ENCODE results near the gene EDA.

DNA sequence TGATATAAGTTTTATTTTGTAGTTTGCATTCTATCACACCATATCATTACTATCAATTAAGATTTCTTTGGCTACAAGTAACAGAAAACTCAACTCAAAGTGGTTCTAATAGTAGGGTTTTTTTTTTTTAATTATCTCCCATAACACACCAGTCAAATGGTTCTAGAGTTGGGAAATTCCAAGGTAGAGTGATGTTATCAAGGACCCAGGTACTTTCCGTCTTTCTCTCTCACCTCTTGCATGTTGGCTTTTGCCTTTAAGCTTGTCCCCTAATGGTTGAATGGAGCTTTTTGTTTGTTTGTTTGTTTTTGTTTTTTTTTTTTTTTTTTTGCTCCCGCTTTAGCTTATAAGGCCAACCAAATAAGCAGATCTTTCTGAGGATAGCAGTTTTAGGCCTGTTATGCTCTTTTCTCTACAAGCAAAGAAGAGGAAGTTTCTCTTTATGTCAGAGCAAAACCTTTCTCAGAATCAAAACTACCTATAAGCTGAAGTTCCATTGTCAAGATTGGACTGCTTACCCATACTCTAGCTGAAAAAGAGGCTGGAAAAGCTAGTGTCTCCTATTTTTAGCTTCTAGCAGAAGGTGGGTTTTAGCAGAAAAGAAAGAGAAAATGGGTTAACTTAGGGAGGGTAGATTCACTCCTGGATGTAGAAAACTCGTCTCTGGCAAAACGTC lies 177.5 kb downstream of the EDA start:
- TF ChIP-seq, protein P1, sequence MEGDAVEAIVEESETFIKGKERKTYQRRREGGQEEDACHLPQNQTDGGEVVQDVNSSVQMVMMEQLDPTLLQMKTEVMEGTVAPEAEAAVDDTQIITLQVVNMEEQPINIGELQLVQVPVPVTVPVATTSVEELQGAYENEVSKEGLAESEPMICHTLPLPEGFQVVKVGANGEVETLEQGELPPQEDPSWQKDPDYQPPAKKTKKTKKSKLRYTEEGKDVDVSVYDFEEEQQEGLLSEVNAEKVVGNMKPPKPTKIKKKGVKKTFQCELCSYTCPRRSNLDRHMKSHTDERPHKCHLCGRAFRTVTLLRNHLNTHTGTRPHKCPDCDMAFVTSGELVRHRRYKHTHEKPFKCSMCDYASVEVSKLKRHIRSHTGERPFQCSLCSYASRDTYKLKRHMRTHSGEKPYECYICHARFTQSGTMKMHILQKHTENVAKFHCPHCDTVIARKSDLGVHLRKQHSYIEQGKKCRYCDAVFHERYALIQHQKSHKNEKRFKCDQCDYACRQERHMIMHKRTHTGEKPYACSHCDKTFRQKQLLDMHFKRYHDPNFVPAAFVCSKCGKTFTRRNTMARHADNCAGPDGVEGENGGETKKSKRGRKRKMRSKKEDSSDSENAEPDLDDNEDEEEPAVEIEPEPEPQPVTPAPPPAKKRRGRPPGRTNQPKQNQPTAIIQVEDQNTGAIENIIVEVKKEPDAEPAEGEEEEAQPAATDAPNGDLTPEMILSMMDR (IDR thresholded peaks at IDR 0.05): no peak
- TF ChIP-seq POLR2AphosphoS5 (IDR thresholded peaks at IDR 0.05): no peak
- no peak for TF ChIP-seq POLR2A (IDR thresholded peaks at IDR 0.05)
- no peak for TF ChIP-seq EP300 (IDR thresholded peaks at IDR 0.05)
